GM19023 (cell line): ENCODE measurements around the gene BNIP5.
"Not testable (repeated sequence)": the region's sequence is repeated elsewhere in the genome, so short reads cannot be mapped to it uniquely, and the experiment has no call there.

Experiments
- ATAC-seq: cut with Tn5 transposase; IDR thresholded peaks from one replicate; pipeline ENCODE4 v1.9.1; 2021; ENCODE audit warnings: mild to moderate bottlenecking, moderate library complexity; ENCODE audit not compliant: unreplicated experiment

BNIP5 gene

DNA sequence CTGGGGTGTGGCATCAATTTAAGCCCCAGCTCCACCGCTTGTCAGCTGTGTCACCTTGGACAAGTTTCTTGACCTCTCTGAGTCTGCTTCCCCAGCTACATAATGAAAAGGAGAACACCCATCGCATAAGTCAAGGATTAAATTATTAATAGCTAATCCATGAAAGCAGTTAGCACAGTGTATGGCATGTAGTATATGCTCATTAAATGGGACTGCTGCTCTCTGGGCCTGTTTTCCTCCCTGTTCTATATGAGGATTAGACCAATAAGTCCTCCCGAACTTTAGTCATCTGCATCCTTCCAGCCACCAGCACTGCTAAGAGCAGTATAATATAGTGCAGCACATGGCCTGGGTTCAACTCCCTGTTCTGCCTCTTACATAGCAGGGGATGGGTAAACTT is 31.1 kb upstream of the BNIP5 start:
- ATAC-seq, result no peak

DNA sequence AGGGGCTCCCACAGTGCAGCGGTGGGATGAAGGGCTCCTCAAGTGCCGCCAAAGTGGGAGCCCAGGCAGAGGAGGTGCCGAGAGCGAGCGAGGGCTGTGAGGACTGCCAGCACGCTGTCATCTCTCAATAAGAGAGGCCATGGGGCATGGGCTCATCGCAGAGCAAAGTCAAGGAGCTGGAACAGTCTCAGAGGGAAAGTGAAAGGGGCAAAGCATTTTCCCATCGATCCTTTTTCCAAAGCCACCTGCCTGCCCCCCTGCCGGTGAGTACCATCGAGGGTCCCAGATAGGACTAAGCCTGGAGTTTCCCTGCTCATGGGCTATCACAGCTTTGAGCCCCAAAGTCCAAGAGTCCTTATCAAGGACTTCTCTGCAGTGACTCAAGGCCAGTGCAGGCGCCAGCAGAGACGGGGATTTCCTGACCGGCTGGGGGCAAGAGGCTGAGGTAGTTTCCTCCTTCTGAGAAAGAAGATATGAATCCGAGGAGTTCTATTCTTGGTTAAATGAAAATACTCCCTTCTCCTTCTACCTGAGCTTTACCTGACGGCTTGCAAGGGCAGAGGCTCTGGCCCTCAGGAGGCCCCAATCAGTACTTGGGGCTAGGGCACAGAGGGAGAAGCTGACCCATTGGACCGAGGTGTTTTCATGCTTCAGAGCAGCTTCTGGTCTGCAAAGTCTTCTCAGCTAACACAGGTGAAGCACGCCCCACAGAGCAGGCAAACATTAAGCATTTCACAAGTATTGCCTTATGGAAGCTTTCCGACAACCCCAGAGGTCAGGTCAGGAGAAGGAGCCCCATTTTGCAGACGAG is 28.2 kb upstream of the BNIP5 start:
- ATAC-seq, result peak; percentile 56

DNA sequence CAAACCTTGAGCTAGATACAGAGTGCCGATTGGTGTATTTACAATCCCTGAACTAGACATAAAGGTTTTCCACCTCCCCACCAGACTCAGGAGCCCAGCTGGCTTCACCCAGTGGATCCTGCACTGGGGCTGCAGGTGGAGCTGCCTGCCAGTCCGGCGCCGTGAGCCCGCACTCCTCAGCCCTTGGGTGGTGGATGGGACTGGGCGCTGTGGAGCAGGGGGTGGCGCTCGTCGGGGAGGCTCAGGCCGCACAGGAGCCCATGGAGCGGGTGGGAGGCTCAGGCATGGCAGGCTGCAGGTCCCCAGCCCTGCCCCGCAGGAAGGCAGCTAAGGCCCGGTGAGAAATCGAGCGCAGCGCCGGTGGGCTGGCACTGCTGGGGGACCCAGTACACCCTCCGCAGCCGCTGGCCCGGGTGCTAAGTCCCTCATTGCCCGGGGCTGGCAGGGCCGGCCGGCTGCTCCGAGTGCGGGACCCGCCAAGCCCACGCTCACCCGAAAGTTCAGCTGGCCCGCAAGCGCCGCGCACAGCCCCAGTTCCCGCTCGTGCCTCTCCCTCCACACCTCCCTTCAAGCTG is 27.5 kb upstream of the BNIP5 start:
- ATAC-seq, result not testable (repeated sequence)

DNA sequence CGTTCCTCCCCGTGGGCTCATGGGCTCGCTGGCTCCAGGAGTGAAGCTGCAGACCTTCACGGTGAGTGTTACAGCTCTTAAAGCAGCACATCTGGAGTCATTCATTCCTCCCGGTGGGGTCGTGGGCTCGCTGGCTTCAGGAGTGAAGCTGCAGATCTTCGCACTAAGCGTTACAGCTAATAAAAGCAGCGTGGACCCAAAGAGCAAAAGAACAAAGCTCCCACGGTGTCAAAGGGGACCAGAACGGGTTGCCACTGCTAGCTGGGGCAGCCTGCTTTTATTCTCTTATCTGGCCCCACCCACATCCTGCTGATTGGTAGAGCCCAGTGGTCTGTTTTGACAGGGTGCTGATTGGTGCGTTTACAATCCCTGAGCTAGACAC is 26.7 kb upstream of the BNIP5 start:
- not testable (repeated sequence) for ATAC-seq

DNA sequence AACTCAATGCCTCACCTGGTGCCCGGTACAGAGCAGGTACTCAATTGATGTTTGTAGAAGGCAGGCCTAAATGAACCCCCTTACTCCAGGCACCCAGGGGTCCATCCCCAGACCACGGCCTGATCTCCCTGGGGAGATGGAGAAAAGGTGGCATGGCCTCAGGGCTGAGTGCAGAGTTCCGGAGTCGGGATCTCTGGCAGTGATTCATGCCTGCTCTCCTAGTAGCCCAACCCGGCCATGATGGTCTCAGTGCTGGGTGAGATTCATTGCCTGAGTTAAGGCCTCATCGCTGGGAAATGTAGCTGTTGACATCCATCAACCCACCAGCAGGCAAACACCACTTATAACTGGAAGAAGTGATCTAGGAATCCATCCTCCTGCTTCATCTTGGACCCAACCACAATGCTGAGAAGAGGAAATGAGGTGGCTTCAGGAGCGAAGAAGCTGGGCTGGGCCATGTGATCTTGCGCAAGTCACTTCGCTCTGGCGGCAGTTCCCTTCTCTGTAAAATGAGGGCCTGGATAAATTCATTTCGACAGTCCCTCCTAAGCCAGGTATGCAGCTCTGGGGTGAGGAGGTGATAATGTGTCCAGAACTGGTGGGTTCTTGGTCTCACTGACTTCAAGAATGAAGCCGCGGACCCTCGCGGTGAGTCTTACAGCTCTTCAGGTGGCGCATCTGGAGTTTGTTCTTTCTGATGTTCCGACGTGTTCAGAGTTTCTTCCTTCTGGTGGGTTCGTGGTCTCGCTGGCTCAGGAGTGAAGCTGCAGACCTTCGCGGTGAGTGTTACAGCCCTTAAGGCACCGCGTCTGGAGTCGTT is 26.1 kb upstream of the BNIP5 start:
- ATAC-seq, result no peak

DNA sequence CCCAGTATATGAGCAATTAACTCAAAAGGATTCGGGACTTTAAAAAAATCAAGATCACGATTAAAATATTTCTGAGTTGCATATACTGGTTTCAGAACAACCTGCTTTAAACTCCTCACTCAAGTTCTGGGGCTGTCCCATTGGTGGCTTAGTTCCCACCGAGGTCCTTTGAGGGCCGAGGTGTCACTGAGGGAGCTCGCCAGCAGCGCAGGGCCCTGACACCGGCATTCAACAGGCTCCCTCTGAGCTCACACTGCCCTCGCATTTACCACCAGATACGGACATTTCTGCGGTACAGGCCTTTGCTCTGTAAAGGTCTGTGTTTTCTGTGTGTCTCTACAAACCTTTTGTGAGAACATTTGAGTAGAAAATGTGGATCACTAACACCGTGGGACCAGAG is 24.4 kb upstream of the BNIP5 start:
- ATAC-seq, result no peak

DNA sequence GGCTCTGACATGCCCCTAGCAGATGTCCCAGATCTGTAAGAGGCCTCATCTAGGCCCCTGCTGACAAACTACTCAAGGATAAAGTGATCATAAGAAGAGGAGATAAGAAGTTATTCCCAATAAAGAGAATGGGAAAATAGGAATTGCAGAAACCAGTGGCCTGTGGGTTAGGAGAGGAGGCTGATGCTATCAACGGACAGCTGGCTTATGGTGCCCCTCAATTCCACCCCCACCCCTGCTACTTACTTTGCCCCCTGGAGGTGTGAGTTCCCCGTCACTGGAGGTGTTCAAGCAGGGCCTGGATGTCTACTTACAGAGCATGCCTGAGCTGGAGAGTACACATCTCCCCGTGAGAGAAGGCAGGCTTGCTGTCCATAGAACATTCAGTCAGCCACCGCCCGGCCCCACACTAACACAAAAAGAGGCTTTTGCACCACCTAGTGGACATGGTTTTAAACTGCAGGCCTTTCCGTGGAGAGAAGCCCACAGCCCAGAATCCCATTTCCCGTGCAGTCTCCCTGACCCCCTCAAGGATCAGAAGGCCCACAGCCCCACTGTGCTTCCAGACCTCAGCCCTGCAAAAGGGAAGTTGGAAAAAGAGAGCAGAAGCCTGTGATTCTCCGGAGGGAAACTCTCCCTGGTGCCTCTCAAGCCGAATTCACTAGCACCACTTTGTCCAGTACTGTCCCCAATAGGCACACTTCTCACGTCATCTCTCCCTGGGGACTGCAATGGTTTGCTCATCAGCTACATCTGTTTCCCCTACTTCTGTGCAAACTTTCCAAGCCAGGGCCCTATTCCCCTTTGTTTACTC is 23.8 kb upstream of the BNIP5 start:
- no peak for ATAC-seq

DNA sequence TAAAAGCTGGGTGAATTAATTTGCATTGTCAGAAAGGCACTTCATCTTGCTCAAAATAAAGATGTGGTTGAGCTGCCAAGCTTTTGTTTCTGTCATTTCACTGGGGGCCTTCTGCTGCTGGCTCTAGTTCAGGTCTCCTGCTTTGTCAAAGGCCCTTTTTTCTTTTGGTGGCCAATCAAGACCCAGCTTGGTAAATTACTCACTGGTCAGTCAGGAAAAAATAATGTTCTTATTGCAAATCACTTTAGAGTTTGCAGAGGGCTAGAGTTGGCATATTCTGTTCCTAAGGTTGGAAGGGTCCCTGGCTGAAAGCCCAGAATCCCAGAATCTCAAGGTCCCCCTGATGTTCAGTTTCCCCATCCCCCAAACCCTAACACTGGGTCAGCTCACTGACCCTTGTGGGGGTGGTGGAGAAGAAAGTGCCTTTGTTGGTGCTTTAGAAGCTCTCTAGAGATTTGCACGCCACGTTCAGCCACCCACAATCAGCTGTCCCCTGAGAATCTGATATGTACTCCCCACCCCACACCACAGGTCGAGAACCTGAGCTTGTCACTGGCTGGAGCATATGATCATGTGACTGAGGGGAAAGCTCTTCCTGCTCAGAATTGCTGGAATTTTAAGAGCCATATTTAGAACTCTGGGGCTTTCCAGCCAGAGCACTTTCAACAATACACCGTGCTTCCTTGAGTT is 21.7 kb upstream of the BNIP5 start:
- ATAC-seq, result peak; percentile 49

DNA sequence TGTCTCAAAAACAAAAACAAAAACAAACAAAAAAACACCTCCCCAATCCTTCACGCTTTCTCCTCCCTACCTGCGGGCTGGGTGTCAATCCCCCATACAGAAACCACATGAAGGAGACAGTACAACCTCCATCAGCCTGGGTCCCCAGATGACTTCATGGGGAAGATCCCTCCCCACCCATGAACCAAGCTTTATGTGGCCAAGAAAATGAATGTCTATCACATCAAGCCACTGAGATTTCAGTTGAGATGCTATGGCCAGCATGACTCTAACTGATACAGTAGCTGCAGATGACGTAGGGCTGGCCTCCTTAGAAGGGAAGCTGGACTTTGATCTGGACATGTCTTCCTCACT is 21.2 kb upstream of the BNIP5 start:
- peak; percentile 50 for ATAC-seq

DNA sequence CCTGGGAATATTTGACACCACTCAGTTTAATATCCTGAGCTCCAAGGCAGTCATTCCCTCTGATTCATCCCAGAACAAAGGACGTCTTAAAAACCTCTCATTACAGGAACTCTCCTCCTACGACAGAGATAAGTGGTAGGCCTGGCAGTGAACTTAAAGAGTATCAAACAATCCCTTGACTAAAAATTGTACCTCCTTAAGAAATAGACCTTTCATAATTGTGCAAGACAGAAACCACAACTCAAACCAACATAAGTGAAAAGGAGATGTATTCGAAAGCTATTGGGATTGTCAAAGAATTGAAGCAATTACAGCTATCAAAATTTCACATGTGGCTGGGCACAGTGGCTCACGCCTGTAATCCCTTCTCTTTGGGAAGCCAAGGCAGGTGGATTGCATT is 19.1 kb upstream of the BNIP5 start:
- no peak for ATAC-seq

DNA sequence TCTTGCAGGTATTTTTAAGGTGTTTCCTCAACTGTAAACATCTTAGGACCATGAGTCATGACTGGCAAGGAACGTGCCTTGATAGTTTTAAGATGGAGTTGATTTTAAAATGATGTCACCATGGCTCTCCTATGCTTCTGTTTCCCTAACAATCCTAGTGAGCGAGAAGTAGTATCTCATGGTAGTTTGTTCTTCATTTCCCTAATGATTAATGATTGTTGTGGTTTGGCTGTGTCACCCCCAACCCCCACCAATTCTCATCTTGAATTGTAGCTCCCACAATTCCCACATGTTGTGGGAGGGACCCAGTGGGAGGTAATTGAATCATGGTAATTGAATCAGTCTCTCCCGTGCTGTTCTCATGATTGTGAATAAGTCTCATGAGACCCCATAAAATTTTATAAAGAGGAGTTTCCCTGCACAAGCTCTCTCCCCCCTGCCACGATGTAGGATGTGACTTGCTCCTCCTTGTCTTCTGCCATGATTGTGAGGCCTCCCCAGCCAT is 16.8 kb upstream of the BNIP5 start:
- ATAC-seq, result no peak

DNA sequence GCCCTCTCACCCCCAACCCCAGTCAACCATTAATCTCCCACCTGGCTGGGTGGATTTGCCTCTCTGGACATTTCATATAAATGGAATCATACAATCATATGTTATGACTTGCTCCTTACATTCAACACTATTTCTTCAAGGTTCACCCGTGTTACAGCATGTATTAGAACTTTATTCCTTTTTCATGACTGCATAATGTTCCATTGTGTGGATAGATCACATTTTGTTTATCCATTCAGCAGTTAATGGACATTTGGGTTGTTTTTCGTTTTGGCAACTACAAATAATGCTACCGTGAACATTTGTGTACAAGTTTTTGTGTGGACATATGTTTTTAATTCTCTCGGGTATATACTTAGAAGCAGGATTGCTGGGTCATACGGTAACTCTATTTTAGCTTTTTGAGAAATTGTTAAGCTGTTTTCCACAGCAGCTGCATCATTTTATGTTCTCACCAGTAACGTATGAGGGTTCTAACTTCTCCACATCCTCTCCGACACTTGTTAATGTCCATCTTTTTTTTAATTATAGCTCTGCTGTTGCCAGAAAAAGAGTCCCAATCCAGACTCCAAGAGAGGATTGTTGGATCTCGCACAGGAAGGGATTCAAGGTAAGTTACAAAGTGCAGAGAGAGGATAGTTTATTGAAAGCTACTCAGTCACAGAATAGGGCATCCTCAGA is 15.9 kb upstream of the BNIP5 start:
- ATAC-seq, result no peak

DNA sequence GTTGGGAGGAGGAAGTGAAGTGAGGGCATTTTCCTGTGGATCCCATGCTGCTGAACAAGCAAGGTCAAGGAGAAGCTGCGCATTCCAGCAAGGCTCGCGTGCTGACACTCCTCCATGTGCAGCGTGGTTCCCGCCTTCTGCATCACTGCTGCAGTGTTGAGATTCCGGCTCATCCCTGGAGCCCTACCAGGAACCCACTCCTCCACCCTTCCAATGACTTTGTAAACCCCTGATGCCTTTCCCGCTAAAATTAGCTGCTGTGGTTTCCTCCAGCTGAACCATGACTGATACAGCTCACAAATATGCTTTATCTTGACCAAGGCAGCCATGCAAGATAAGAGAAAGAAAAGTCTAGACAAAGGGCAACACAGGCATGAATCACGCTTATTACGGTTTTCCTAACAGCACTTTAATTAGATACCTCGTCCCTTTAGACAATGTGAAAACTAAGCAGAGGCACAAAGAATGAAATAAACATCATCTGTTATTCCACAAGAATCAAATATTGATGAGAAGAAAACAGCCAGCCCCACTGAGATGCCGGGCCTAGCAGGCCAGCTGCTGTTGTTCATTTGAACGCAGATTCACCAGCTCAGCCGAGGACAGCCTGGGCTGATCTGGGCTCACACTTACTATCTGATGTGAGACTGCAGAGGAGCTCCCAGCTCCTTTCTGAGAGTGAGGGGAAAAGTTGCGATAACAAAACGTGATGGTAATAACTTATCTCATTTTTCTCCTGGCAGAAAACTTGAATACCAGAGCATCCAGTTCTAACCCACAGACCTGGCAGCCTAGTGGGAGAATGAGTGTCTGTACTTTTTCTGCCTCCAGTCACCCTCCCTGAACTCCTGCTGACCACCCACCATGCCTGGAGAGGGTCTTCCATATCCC is 14.2 kb upstream of the BNIP5 start:
- ATAC-seq, result no peak

DNA sequence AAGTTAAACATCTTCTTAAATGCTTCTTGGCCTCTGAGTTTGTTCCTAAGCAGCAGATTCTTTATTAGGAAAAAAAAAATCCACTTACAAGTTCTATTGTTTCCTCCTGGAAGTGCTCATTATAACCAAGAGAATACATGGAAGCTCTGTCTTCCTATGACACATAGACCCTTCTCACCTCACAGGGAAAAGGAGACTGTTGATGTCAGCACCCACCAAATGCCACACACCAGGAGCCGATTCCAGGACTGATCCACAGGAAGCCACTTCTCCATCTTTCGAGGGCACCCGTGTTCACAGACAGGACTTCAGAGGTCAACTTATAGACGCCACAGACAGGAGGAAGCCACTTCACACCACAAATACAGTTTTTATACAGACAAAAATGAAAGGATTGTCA is 13.4 kb upstream of the BNIP5 start:
- no peak for ATAC-seq

DNA sequence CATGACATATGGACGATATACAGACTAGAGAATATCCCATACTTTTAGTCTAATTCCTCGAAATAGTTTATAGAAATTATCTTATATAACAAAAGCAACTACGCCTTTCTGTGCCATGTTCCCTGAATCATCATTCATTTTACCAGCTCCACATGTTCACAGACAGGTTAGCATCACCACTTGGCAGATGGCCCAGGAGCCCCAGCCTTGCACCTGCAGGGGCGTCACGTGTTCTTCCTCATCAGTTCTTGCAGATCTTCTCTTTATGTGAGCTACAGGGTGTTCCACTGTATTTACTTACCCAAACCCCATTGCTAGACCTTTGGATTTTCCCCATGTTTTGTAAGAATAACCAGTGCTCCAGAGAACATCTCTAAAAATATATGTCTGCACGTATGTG is 12.6 kb upstream of the BNIP5 start:
- no peak for ATAC-seq

DNA sequence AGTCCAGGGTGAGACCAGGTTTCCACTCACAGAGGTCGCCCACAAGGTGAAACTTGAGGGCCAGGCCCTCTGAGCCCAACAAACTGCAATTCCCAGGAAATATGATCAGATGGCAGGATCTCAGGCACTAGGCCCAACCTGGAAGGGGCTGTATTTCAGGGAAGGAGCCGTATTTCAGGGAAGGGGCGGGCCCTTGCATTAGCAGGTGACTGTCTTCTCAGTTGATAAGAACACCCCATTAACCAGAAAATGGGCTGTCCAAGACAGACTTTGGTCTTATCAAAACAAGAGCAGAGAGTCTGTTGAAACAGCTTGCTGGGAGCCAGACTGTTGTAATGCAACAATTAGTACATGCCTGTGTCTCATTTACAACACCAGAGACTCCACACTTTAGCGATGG is 10.9 kb upstream of the BNIP5 start:
- ATAC-seq, result no peak

DNA sequence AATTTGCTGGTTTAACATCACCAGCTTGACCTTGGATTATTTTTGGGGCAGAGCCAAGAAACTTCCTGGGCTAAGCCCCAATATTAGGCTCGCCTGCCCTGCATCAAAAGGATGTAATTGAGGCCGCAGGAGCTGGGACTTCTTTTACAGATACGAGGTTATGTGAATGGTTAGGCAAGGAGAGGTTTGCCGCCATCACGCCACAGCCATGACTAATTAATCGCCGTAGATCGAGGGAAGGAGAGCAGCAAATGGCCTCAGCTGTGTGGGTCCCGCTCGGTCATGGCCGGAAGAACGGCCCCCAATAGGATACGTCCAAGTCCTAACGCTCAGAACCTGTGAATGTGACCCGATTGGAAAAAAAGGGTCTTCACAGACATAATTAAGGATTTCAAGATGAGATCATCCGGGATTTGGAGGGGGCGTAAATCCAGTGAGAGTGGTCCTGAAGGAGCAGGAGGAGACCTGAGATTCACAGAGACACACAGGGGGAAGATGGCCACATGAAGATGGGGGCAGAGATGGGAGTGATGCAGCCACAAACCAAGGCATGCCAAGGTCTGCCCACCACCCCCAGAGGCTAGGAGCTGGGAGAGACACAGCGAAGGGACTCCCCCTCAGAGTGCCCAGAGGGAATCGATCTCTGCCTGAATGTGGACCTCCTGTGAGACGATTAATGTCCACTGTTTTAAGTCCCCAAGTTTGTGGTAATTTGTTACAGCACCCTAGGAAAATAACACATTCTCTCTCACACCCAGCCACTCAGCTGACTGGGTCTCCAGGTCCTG is 10.0 kb upstream of the BNIP5 start:
- no peak for ATAC-seq
